ENCODE data around the gene RPS21. TPM values are rescaled to one million over a fixed set of nuclear protein-coding genes. Genes with fewer than 3 reads are reported as not detected.
"Not testable (repeated sequence)": the region's sequence is repeated elsewhere in the genome, so short reads cannot be mapped to it uniquely, and the experiment has no call there.

Gene RPS21
- total RNA-seq, 2 donors from 2014 or later, result 1,506 to 4,377 TPM

- no peaks in the 10 kb centered on the region for H3K36me3 ChIP-seq
- no peaks in the 10 kb centered on the region for H3K9me3 ChIP-seq
- DNase-seq (ENCODE audit: low spot score), result no peak
- TF ChIP-seq CTCF (IDR thresholded peaks at IDR 0.05) (no peak), POLR2AphosphoS5 (IDR thresholded peaks at IDR 0.05) (no peak), POLR2A (IDR thresholded peaks at IDR 0.05) (no peak)
- H3K27me3 ChIP-seq (replicated peaks; ENCODE audit: insufficient read depth), result no peaks in the 10 kb centered on the region
- peak overlapping the region; percentile 54 to 60 for H3K27ac ChIP-seq
- H3K4me1 ChIP-seq (replicated peaks), result peaks cover 34% of the 10 kb centered on the region
- H3K4me3 ChIP-seq, result no peak overlapping the region
- WGBS, result 96% methylated on average over 8 of the region's 8 CpGs
- intact Hi-C loops (cut with DNase I), result no loop called here
These were observed 15.3 kb upstream of the RPS21 start for GRCh38 chr20:62371588-62372041.

- no peak for DNase-seq (ENCODE audit: low spot score)
- intact Hi-C loops (cut with DNase I), result no loop called here
- Histone ChIP-seq H3K36me3 (no peaks in the 10 kb centered on the region), H3K9me3 (no peaks in the 10 kb centered on the region), H3K27ac (peak overlapping the region; percentile 54 to 60), H3K27me3 (replicated peaks; ENCODE audit: insufficient read depth) (no peaks in the 10 kb centered on the region), H3K4me3 (no peak overlapping the region), H3K4me1 (replicated peaks) (peaks cover 34% of the 10 kb centered on the region)
- no peak for TF ChIP-seq POLR2AphosphoS5 (IDR thresholded peaks at IDR 0.05)
- TF ChIP-seq POLR2A (IDR thresholded peaks at IDR 0.05), result no peak
- TF ChIP-seq CTCF (IDR thresholded peaks at IDR 0.05), result no peak
- WGBS, result 83% methylated on average over 29 of the region's 29 CpGs
These were observed 14.6 kb upstream of the RPS21 start for GRCh38 chr20:62372042-62372993.

- H3K27me3 ChIP-seq (replicated peaks; ENCODE audit: insufficient read depth); H3K36me3 ChIP-seq; intact Hi-C loops (cut with DNase I); DNase-seq (ENCODE audit: low spot score); H3K4me3 ChIP-seq; H3K9me3 ChIP-seq: not testable (repeated sequence)
- H3K4me1 ChIP-seq (replicated peaks), result peaks cover 27% of the 10 kb centered on the region
- WGBS, result 90% methylated on average over 30 of the region's 40 CpGs
- H3K27ac ChIP-seq, result peak overlapping the region; percentile 42 to 53
These were observed 13.2 kb upstream of the RPS21 start for GRCh38 chr20:62373631-62374179.

GRCh38 chr20:62374331-62375152, 12.4 kb upstream of the RPS21 start:
- WGBS, result 43% methylated on average over 24 of the region's 24 CpGs

More at GRCh38 chr20:62374331-62375152, 12.4 kb upstream of the RPS21 start:
- TF ChIP-seq CTCF (IDR thresholded peaks at IDR 0.05) (peak in 1 of 4 experiments; percentile 4), POLR2AphosphoS5 (IDR thresholded peaks at IDR 0.05) (no peak)
- Histone ChIP-seq H3K36me3 (no peaks in the 10 kb centered on the region), H3K9me3 (no peaks in the 10 kb centered on the region), H3K27ac (peak overlapping the region; percentile 42 to 53), H3K4me3 (no peak overlapping the region), H3K4me1 (replicated peaks) (peaks cover 21% of the 10 kb centered on the region), H3K27me3 (replicated peaks; ENCODE audit: insufficient read depth) (no peaks in the 10 kb centered on the region)
- no peak for DNase-seq (ENCODE audit: low spot score)
- intact Hi-C loops (cut with DNase I), result no loop called here
